ENCODE measurements around the gene CACNA1E. TPM values are rescaled to one million over a fixed set of nuclear protein-coding genes. Genes with fewer than 3 reads are reported as not detected.

Gene CACNA1E
- total and polyA plus RNA-seq, 2 donors (not counting 1 experiment from before 2014, with no cell fraction given) = 0.37 to 0.40 TPM

DNA sequence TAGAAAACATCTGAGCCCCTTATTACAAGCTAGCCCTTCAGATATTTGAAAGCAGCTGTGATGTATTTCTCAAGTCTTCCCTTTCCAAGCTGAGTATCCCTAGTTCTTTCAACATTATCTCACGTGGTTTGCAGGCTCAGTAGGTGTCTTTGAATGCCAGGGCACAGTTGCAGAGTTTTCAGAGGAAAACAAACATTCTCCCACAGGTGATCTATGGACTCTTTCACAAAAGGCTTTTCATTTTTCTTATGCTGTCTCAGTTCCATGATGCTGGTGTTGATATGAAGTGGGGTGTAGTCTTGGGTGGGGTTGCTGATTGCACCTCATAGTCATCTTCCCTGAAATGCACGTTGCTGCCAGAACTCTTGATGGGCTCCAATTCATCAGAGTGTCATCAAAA is 17.3 kb downstream of the CACNA1E start:
- no peak for DNase-seq
- Histone ChIP-seq H2AFZ (ENCODE audit: insufficient read depth, low read depth, low read length, poor library complexity, severe bottlenecking) (no peak overlapping the region), H3K27ac (ENCODE audit: low read length in 2 of 2) (no peak overlapping the region), H3K4me3 (ENCODE audit: control extremely low read depth in 1 of 5, extremely low read depth in 1 of 5, insufficient read depth in 1 of 5, low read depth in 2 of 5, low read length in 4 of 5) (no peak overlapping the region), H3K79me2 (ENCODE audit: control insufficient read depth, insufficient read depth, low read length) (no peaks in the 10 kb centered on the region), H3K27me3 (replicated peaks in 1 of 4; ENCODE audit: control extremely low read depth in 1 of 4, control insufficient read depth in 3 of 4, insufficient read depth in 4 of 4, low read length in 3 of 4) (peaks cover 0 to 6% (median 0%) of the 10 kb centered on the region in 4 experiments), H4K20me1 (ENCODE audit: control insufficient read depth, insufficient read depth, low read length, poor library complexity, severe bottlenecking) (no peaks in the 10 kb centered on the region), H3K9ac (ENCODE audit: low read length) (no peak overlapping the region), H3K36me3 (replicated peaks in 1 of 2; ENCODE audit: control extremely low read depth in 1 of 2, control insufficient read depth in 1 of 2, extremely low read depth in 1 of 2, insufficient read depth in 2 of 2, low read length in 1 of 2) (no peaks in the 10 kb centered on the region), H3K4me1 (ENCODE audit: control insufficient read depth in 2 of 2, insufficient read depth in 2 of 2, low read length in 2 of 2) (peaks cover 20 to 27% of the 10 kb centered on the region in 2 donors), H3K9me3 (ENCODE audit: control extremely low read depth in 1 of 3, control insufficient read depth in 2 of 3, insufficient read depth in 1 of 3, low read length in 2 of 3) (peaks cover 0 to 3% (median 0%) of the 10 kb centered on the region in 3 donors), H3K4me2 (replicated peaks; ENCODE audit: low read depth, low read length, poor library complexity, severe bottlenecking) (no peak overlapping the region)
- ChIA-PET POLR2A (no interaction called here), CTCF (no interaction called here)
- ATAC-seq (ENCODE audit: low read depth) = no peak
- Mint-ChIP-seq H3K4me3 (no peak overlapping the region), H3K4me1 (peaks cover 32% of the 10 kb centered on the region), H3K27ac (no peak overlapping the region), H3K27me3 (peaks cover 19% of the 10 kb centered on the region), H3K9me3 (ENCODE audit: insufficient read depth) (no peaks in the 10 kb centered on the region)
- 70% methylated on average over 2 of the region's 2 CpGs for WGBS (ENCODE audit: insufficient coverage)
- intact Hi-C loops (cut with micrococcal nuclease) = no loop called here
- TF ChIP-seq CTCF (IDR thresholded peaks at IDR 0.05) = no peak
- TF ChIP-seq EZH2 (IDR thresholded peaks at IDR 0.05; ENCODE audit: borderline replicate concordance, insufficient read depth, low read depth, low read length, poor library complexity, severe bottlenecking) = no peak

GRCh38 chr1:181501612-181502011 is 18.3 kb downstream of the CACNA1E start:
- peaks cover 29 to 37% of the 10 kb centered on the region in 2 donors for H3K4me1 ChIP-seq (ENCODE audit: control insufficient read depth in 2 of 2, insufficient read depth in 2 of 2, low read length in 2 of 2)
- WGBS (ENCODE audit: insufficient coverage) = no CpG with 5 or more reads among the region's 1 CpG
- CTCF ChIA-PET = no interaction called here

More at GRCh38 chr1:181501612-181502011, 18.3 kb downstream of the CACNA1E start:
- POLR2A ChIA-PET = no interaction called here
- Mint-ChIP-seq H3K27ac (no peak overlapping the region), H3K27me3 (peaks cover 14% of the 10 kb centered on the region), H3K4me3 (no peak overlapping the region), H3K4me1 (peaks cover 41% of the 10 kb centered on the region), H3K9me3 (ENCODE audit: insufficient read depth) (no peaks in the 10 kb centered on the region)
- intact Hi-C loops (cut with micrococcal nuclease) = no loop called here
- ATAC-seq (ENCODE audit: low read depth) = no peak
- DNase-seq = no peak
- Histone ChIP-seq H3K9ac (ENCODE audit: low read length) (no peak overlapping the region), H2AFZ (ENCODE audit: insufficient read depth, low read depth, low read length, poor library complexity, severe bottlenecking) (no peak overlapping the region), H3K4me2 (replicated peaks; ENCODE audit: low read depth, low read length, poor library complexity, severe bottlenecking) (no peak overlapping the region), H3K9me3 (ENCODE audit: control extremely low read depth in 1 of 3, control insufficient read depth in 2 of 3, insufficient read depth in 1 of 3, low read length in 2 of 3) (peaks cover 0 to 8% (median 0%) of the 10 kb centered on the region in 3 donors), H3K27me3 (replicated peaks in 1 of 4; ENCODE audit: control extremely low read depth in 1 of 4, control insufficient read depth in 3 of 4, insufficient read depth in 4 of 4, low read length in 3 of 4) (peaks cover 0 to 6% (median 0%) of the 10 kb centered on the region in 4 experiments), H3K79me2 (ENCODE audit: control insufficient read depth, insufficient read depth, low read length) (no peaks in the 10 kb centered on the region), H4K20me1 (ENCODE audit: control insufficient read depth, insufficient read depth, low read length, poor library complexity, severe bottlenecking) (no peaks in the 10 kb centered on the region), H3K27ac (ENCODE audit: low read length in 2 of 2) (no peak overlapping the region), H3K36me3 (replicated peaks in 1 of 2; ENCODE audit: control extremely low read depth in 1 of 2, control insufficient read depth in 1 of 2, extremely low read depth in 1 of 2, insufficient read depth in 2 of 2, low read length in 1 of 2) (no peaks in the 10 kb centered on the region), H3K4me3 (ENCODE audit: control extremely low read depth in 1 of 5, extremely low read depth in 1 of 5, insufficient read depth in 1 of 5, low read depth in 2 of 5, low read length in 4 of 5) (no peak overlapping the region)
- no peak for TF ChIP-seq EZH2 (IDR thresholded peaks at IDR 0.05; ENCODE audit: borderline replicate concordance, insufficient read depth, low read depth, low read length, poor library complexity, severe bottlenecking)
- TF ChIP-seq CTCF (IDR thresholded peaks at IDR 0.05) = no peak
